GM12801 (cell line): ENCODE measurements around the gene BCS1L.

Experiments
- CTCF ChIP-seq: IDR thresholded peaks from one replicate; pipeline ENCODE4 v1.5.1; 2011; ENCODE audit warnings: control low read depth; ENCODE audit not compliant: insufficient read length; ENCODE audit errors: extremely low read depth

Gene BCS1L

GRCh38 chr2:218662377-218662776 is 2.9 kb downstream of the BCS1L start:
- no peak for TF ChIP-seq CTCF

GRCh38 chr2:218662827-218663226 is 3.3 kb downstream of the BCS1L start:
- TF ChIP-seq CTCF: no peak

GRCh38 chr2:218663901-218664300 is 4.4 kb downstream of the BCS1L start:
- TF ChIP-seq CTCF: no peak

GRCh38 chr2:218664653-218665052 is 5.2 kb downstream of the BCS1L start:
- no peak for TF ChIP-seq CTCF

- TF ChIP-seq CTCF: no peak
These were observed 11.7 kb downstream of the BCS1L start for GRCh38 chr2:218671097-218671653.

GRCh38 chr2:218671654-218672566 is 12.4 kb downstream of the BCS1L start, which contains the start of the genes RNF25 and STK36:
TSS of gene RNF25 (minus strand) at chr2:218672002. CDS start at chr2:218671970, 32 bp downstream.
TSS of gene STK36 (plus strand) at chr2:218672086. CDS start at chr2:218672830, 744 bp downstream.
- TF ChIP-seq CTCF: no peak

GRCh38 chr2:218679119-218679518 is 19.6 kb downstream of the BCS1L start:
- TF ChIP-seq CTCF: no peak
